Uterus (tissue), 2 donors: ENCODE measurements around the gene PBX2.
"Not testable (repeated sequence)": the region's sequence is repeated elsewhere in the genome, so short reads cannot be mapped to it uniquely, and the experiment has no call there.

Experiments
- CTCF ChIP-seq, 4 experiments: fragments of 200-600 bp in 2 of 4; fragments of 450-650 bp in 2 of 4; sonication (generic) in 2 of 4; IDR thresholded peaks; one replicate each; pipeline ENCODE4 v1.5.1; 2016 to 2019; ENCODE audit warnings: antibody characterized with exemption in 4 of 4, mild to moderate bottlenecking in 2 of 4, moderate library complexity in 1 of 4
- POLR2A ChIP-seq, 2 donors: fragments of 450-650 bp; IDR thresholded peaks; one replicate each; pipeline ENCODE4 v1.6.1; 2016; ENCODE audit warnings: antibody characterized with exemption in 2 of 2, mild to moderate bottlenecking in 1 of 2, moderate library complexity in 1 of 2

GRCh38 chr6:32193096-32193495 is 3.1 kb upstream of the PBX2 start:
- not testable (repeated sequence) for TF ChIP-seq CTCF, POLR2A (IDR thresholded peaks at IDR 0.05)
